GM21360 (cell line): ENCODE data around the gene ENPP3.
"Not testable (repeated sequence)": the region's sequence is repeated elsewhere in the genome, so short reads cannot be mapped to it uniquely, and the experiment has no call there.

Experiments used
- ATAC-seq: cut with Tn5 transposase; IDR thresholded peaks from one replicate; pipeline ENCODE4 v1.9.1; 2021; ENCODE audit warnings: mild to moderate bottlenecking, moderate library complexity; ENCODE audit not compliant: unreplicated experiment

ENPP3 gene

GRCh38 chr6:131683479-131683878 lies 46.4 kb downstream of the ENPP3 start:
- peak; percentile 70 for ATAC-seq

GRCh38 chr6:131685266-131685780 lies 48.2 kb downstream of the ENPP3 start:
- peak; percentile 66 for ATAC-seq

GRCh38 chr6:131687022-131687421 lies 49.9 kb downstream of the ENPP3 start:
- no peak for ATAC-seq

- peak; percentile 61 for ATAC-seq
These were observed 51.2 kb downstream of the ENPP3 start for GRCh38 chr6:131688286-131688685.

- ATAC-seq = no peak
These were observed 54.9 kb downstream of the ENPP3 start for GRCh38 chr6:131692031-131692430.

- no peak for ATAC-seq
These were observed 55.5 kb downstream of the ENPP3 start for GRCh38 chr6:131692589-131692988.

GRCh38 chr6:131693384-131693783 lies 56.3 kb downstream of the ENPP3 start:
- no peak for ATAC-seq

GRCh38 chr6:131694832-131695426 lies 57.8 kb downstream of the ENPP3 start:
- peak; percentile 92 for ATAC-seq

- ATAC-seq = no peak
These were observed 59.9 kb downstream of the ENPP3 start for GRCh38 chr6:131696956-131697355.

GRCh38 chr6:131700851-131701250 lies 63.7 kb downstream of the ENPP3 start:
- not testable (repeated sequence) for ATAC-seq

GRCh38 chr6:131703905-131704304 lies 66.8 kb downstream of the ENPP3 start:
- not testable (repeated sequence) for ATAC-seq

- not testable (repeated sequence) for ATAC-seq
These were observed 73.8 kb downstream of the ENPP3 start, which contains the start of gene CTAGE9 for GRCh38 chr6:131710917-131711316. Gene CTAGE9 (minus strand): TSS chr6:131711017. CDS start chr6:131711017, 0 bp downstream.

- ATAC-seq = not testable (repeated sequence)
These were observed 78.5 kb downstream of the ENPP3 start for GRCh38 chr6:131715567-131715966.

- no peak for ATAC-seq
These were observed 80.9 kb downstream of the ENPP3 start for GRCh38 chr6:131717836-131718542.

- ATAC-seq = no peak
These were observed 84.1 kb downstream of the ENPP3 start for GRCh38 chr6:131721161-131721560.

GRCh38 chr6:131724114-131724513 lies 87.0 kb downstream of the ENPP3 start:
- ATAC-seq = no peak

GRCh38 chr6:131727467-131727866 lies 90.4 kb downstream of the ENPP3 start:
- no peak for ATAC-seq

GRCh38 chr6:131727868-131728267 lies 90.8 kb downstream of the ENPP3 start:
- no peak for ATAC-seq

GRCh38 chr6:131728296-131728939 lies 91.3 kb downstream of the ENPP3 start:
- ATAC-seq = no peak

- no peak for ATAC-seq
These were observed 92.4 kb downstream of the ENPP3 start for GRCh38 chr6:131729550-131729949.

GRCh38 chr6:131730264-131730663 lies 93.2 kb downstream of the ENPP3 start:
- no peak for ATAC-seq

GRCh38 chr6:131731224-131731623 lies 94.1 kb downstream of the ENPP3 start:
- ATAC-seq = no peak
